GM19324 (cell line): ENCODE results near the gene SLC20A1.
"Not testable (repeated sequence)": the region's sequence is repeated elsewhere in the genome, so short reads cannot be mapped to it uniquely, and the experiment has no call there.

Experiments
- ATAC-seq: cut with Tn5 transposase; IDR thresholded peaks from one replicate; pipeline ENCODE4 v1.9.1; 2021; ENCODE audit warnings: mild to moderate bottlenecking, moderate library complexity; ENCODE audit not compliant: unreplicated experiment, low FRiP score

SLC20A1 gene

DNA sequence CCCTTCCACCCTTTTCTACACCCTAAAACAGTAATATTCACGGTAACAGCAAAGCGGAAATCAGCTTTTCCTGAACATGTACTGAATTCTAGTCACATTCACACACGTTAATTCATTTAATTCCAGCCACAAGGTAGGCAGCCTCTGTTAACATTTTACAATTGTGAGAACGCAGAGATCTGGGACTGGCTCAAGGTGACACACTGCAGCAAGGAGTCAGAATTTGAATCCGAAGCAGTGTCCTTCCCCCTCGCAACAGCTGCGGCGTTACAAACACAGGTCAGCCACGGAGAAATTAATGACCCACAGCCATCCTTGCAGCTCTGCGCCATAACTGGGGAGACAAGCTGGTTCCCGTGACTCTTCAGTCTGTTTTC, 818 bp upstream of the SLC20A1 start:
- ATAC-seq: no peak

DNA sequence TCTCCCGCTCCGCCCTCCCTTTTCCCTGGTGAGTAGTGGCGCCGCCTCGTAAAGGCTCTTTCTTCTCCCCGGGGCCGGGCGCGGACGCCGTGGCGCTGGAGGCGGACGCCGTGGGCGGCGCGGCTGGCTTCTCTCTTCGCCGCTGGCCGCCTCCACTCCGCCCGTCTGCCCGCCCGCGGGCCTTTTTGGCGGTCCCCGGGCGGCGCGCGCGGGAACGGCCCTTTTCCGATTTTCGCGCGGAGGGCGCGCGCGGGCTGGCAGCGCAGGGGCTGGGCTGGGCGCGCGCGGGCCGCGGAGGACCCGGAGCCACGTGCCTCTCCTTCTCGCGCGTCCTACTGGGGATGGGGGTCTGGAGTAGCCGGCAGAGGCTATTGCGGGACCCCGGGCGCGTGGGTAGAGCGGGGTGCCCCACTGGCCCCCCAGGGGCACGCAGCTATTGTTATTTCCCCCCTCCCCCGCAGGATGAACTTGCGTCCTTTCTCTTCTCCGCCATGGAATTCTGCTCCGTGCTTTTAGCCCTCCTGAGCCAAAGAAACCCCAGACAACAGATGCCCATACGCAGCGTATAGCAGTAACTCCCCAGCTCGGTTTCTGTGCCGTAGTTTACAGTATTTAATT, 472 bp downstream of the SLC20A1 start:
- no peak for ATAC-seq

DNA sequence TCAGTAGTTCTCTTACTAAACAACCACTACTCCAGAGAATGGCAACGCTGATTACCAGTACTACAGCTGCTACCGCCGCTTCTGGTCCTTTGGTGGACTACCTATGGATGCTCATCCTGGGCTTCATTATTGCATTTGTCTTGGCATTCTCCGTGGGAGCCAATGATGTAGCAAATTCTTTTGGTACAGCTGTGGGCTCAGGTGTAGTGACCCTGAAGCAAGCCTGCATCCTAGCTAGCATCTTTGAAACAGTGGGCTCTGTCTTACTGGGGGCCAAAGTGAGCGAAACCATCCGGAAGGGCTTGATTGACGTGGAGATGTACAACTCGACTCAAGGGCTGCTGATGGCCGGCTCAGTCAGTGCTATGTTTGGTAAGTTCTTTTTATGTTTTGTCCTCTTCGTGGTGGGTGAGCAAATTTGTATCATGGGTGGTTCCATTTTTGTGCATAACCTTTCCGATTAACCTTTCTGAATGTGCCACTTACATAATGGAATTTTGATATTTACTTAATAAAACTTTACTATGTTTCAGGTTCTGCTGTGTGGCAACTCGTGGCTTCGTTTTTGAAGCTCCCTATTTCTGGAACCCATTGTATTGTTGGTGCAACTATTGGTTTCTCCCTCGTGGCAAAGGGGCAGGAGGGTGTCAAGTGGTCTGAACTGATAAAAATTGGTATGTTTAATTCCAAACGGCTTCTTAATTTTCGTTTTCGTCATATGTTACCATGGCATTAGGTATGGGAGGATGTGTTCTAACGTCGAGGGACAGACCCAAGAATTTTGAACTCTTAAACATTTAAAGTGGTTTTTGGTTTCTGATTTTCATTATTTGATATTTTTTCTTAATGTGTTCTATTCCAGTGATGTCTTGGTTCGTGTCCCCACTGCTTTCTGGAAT, 1.3 kb downstream of the SLC20A1 start:
- ATAC-seq: no peak

DNA sequence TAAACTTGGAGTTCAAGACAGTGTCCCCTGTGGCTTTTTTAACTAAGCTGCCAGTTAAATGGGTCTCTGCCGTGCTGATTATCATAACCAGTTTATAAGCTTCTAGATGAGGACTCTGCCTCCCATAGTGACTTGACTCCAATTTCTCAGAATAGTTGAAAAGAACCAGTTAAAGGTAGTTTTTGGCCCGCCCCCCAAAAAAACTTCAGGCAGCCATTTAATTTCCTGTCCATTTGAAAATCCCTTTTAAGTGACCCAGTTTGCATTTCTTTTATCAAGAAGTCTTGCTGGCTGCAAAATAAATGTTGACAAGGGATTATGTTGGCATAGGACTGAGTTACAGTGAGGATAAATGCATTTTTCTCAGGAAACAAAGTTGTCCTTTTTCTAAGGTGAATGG, 2.3 kb downstream of the SLC20A1 start:
- no peak for ATAC-seq

DNA sequence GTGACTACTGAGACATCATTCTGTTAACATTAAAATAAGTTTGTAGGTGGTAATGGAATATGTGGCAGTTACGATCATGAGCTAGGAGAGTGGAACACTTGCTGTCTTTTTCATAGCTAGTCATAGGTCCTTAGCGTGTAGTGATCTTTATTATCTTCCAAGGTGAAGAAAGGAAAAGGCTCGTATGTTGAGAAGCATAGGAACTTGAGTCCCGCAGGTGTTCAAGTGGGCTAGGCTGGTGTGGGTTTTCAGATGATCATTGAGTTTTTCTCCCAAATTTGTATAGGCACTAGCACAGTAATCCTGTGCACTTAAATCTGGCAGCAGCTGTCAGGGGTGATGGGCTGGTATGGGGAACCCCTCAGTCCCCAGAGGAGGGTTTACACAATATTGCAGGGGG, 10.9 kb downstream of the SLC20A1 start:
- no peak for ATAC-seq

DNA sequence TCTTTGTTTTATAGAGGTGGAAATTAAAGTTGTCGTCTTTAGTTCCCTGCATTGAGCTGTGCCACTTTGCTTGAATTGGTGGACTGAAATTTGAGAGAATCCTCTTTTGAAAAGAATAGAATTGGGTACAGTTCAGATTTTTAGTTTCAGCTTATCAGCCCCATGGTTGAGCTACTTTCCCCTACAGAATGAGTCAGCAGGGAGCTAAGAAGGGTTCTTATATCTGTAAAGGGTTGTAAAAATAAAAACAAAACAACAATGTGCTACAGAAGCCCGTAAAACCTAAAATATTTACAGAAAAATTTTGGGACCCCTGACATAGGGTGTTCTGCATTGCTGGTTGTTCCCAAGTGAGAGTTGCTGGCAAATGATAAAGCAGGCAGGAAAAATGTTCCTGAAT, 12.6 kb downstream of the SLC20A1 start:
- no peak for ATAC-seq

DNA sequence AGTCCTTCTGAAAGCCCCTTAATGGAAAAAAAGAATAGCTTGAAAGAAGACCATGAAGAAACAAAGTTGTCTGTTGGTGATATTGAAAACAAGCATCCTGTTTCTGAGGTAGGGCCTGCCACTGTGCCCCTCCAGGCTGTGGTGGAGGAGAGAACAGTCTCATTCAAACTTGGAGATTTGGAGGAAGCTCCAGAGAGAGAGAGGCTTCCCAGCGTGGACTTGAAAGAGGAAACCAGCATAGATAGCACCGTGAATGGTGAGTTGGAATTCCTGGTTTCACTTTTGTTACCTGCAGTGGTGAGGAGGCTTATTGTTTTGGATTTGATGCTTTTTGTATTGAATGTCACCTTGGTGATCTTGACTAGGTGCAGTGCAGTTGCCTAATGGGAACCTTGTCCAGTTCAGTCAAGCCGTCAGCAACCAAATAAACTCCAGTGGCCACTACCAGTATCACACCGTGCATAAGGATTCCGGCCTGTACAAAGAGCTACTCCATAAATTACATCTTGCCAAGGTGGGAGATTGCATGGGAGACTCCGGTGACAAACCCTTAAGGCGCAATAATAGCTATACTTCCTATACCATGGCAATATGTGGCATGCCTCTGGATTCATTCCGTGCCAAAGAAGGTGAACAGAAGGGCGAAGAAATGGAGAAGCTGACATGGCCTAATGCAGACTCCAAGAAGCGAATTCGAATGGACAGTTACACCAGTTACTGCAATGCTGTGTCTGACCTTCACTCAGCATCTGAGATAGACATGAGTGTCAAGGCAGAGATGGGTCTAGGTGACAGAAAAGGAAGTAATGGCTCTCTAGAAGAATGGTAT, 13.3 kb downstream of the SLC20A1 start:
- no peak for ATAC-seq

DNA sequence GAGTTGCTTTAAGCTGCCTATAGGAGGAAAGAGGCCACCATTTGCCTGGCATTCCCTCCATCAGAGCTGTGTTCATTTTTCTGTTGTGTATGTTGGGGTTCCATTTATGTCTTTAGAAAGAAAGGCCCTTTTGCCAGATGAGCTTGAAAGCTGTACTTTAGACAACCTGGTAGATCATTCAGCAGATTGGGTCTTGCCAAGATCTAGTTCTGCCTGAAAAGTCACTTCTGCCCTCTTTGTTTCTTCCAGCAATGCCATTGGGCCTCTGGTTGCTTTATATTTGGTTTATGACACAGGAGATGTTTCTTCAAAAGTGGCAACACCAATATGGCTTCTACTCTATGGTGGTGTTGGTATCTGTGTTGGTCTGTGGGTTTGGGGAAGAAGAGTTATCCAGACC, 14.4 kb downstream of the SLC20A1 start:
- no peak for ATAC-seq

DNA sequence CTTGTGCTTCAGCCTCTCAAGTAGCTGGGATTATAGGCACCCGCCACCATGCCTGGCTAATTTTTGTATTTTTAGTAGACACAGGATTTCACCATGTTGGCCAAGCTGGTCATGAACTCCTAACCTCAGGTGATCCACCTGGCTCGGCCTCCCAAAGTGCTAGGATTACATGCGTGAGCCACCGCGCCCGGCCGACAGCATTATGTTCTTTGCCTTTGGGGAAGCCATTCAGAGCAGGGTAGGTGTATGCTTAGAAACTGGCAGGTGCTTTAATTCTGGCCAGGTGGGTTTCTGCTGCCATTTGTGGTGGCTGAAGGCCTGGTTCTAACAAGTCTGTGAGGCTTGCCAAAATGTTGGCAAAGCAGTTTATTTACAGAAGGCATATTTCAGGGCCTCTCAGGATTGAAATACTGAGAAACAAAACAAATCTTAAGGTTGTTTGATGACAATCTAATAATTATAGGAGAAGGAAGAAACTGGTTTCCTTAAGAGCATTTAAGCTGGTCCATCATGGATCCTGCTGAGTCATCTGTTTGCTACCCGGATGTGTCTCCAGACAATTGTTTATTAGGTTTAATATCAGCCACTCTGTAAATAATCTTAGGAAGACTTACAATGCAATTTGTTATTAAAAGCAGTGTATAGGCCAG, 16.0 kb downstream of the SLC20A1 start:
- ATAC-seq: no peak

DNA sequence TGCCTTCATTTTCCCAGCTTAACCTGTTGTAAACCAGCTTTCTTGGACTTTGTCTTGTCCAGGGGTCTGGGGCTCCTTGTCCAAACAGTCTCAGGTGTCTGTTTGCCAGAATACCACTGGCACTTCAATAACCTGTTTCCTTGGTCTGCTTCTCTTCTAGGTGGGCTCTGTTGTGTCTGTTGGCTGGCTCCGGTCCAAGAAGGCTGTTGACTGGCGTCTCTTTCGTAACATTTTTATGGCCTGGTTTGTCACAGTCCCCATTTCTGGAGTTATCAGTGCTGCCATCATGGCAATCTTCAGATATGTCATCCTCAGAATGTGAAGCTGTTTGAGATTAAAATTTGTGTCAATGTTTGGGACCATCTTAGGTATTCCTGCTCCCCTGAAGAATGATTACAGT, 17.0 kb downstream of the SLC20A1 start:
- ATAC-seq: no peak

DNA sequence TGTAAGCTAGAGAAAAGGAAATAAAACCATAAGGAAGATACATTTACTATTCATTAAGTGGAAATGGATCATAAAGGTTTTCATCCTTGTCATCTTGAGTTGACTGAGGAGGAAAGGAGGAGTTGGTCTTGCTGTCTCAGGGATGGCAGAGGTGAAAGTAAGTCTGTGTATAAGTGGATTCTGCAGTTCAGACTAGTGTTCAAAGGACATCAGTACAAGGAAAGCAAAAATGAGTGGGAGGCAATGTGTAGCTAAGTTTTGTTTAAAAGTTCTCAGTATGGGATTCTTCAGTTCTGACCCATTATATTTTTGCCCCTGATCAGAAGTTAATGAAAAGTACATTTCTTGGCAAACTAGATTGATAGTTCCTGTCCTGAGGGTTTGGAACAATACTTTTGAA, 18.9 kb downstream of the SLC20A1 start:
- ATAC-seq: no peak

DNA sequence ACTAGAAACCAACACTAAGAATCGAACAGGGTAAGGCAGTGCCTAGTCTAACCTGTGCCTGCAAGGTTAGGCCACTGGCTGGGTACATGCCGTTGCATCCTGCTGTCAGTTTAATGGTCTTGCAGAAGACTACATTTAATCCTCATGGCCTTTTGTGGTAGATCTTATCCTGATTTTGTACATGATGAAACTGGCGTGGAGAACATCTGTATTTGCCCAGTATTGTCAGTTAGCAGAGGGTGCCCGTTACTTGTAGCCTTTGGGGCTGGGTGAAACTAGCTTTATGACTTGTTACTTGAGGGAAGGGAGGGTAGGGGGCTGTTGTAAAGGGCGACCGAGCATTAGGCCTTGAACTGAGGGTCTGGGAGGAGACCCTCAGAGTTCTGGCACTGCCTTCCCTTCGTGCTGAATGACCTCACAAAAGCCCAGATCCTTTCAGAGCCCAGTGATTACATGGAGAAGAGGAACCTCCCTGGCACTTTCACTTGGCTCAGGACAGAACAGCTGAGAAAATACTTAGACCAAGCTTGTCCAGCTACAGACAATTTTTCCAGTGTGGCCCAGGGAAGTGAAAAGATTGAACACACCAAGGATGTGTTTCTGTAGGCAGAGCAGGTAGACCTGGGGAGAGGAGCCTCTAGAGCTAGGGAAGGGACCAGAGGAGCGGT, 19.5 kb downstream of the SLC20A1 start:
- ATAC-seq: no peak

DNA sequence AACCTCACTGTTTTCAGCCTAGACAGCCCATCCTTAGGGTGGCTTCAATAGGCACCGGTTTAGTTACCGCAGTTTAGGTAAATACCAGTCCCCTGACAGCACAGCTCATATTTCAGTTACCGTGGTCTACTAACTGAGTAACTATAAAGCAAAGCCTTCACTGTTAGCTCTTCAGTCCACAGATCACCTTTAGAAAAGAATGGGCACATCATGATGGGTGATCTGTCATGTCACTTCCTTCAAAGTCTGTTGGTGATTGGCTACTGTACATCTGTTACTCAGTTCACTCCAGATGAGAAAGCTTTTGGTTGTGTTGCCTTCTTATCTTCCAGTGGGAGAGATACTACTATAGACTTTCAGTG, 21.0 kb downstream of the SLC20A1 start:
- ATAC-seq: no peak

DNA sequence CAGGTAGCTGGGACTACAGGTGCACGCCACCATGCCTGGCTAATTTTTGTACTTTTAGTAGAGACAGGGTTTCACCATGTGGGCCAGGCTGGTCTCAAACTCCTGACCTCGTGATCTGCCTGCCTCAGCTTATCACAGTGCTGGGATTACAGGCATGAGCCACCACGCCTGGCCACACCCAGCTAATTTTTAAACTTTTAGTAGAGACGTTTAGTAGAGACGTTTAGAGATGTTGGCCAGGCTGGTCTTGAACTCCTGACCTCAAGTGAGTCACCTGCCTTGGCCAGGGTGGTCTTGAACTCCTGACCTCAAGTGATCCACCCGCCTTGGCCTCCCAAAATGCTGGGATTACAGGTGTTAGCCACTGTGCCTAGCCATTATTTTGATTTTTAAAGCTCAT, 21.8 kb downstream of the SLC20A1 start:
- not testable (repeated sequence) for ATAC-seq

DNA sequence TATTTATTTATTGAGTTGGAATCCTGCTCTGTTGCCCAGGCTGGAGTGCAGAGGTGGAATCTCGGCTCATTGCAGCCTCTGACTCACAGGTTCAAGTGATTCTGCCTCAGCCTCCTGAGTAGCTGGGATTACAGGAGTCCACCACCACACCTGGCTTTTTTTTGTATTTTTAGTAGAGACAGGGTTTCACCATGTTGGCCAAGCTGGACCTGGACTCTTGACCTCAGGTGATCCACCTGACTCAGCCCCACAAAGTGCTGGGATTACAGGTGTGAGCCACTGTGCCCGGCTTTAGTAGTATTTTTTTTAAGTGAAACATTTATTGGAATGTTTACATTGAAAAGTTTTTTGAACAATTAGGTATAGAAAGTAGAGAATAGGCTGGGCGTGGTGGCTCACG, 23.9 kb downstream of the SLC20A1 start:
- no peak for ATAC-seq

DNA sequence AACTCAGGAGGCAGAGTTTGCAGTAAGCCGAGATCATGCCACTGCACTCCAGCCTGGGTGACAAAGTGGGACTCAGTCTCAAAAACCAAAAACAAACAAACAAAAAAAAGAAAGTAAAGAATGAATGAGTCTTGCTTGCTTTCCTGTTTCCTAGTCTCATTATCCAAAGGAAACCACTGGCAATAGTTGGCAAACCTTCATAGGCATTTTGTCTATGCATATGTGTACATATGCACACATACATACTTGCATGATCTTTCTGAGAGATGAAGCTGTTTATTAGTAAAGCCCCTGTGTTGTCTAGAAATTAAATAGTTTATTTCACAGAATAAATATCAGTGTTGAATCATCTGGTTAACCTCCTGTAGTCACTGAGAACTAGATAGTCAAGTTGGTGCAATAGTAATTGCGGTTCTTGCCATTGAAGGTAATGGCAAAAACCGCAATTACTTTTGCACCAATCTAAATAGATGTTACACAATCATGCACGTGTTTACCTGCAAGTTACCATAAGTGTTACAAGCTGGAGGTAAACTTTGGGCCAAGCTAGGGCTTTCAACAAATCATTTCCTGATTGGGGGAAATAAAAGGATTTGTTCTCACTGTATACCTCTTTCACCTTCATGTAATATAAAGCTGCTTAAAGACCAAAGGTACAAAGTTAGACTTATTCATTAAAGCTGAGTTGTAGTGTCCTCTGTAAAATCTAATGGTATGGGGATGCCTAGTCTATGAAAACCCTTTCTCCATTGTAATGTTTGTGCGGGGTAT, 24.7 kb downstream of the SLC20A1 start:
- ATAC-seq: no peak

DNA sequence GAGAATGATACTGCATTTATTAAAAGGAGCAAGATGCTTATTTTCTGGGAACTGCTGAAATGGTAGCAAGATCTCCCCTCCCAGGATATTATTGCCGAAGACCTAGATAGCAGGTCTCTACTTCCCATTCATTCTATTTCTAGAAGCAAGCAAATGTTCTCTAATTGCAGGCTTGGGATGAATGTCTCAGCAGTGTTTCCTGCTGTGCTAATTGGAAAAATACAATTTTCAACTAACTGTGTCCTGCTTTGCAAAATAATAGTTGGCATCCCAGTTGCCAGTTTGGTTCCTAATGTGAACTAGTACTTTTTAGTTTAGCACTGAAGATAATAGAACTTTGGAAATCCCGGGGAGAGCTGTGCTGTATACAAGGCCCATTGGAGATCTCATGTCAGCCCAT, 26.1 kb downstream of the SLC20A1 start:
- ATAC-seq: no peak

DNA sequence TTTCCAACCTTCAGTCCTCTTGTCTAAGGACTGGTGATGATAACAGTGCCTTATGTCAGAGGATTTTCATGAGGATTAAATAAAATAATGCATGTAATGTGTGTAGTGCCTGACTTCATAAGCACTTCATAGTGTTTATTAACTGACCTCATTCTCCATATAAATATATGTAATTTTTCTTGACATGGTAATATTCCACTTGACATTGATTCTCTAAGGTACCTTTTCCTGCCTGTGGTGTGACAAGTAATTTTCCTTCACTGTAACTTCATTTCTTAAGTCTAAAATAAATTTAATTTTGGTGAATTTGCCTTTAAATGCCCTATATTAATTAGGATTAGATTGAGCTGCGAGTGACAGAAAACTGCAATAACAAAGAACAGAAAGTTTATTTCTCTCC, 27.3 kb downstream of the SLC20A1 start:
- ATAC-seq: no peak

DNA sequence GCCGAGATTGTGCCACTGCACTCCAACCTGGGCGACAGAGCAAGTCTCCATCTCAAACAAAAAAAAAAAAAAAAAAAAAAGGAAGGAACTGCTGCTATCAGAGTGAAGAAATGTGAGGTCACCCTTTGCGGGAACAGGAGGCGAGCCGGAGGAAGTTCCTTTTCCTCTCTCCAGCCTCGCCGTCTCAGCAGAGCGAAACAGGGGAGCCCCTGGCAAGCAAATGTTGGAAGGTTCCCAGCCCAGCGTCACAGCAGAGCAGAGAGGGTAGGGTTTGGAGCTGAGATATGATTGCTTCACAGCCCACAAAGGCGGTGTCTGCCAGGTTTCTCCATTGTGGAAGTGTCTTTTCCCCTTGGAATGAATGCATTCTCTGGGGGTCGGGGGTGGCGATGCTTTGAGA, 28.5 kb downstream of the SLC20A1 start:
- ATAC-seq: no peak

DNA sequence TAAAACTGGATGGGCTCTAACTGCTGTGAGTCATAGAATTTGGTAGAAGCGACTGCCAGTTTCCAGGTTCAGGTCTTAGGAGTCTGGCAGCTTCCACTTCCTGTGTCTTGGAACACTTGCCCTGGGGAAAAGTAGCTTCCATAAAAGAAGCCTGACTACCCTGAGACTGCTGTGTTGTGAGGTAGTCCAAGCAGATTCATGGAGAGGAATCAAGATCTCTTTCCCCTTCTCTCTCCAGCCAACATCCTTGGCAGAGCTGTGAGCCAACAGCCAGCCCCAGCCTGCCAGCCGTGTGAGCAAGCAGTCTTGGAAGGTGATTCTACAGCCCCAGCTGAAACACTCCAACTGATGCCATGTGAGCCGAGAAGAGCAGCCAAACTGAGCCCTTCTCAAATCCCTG, 33.7 kb downstream of the SLC20A1 start:
- no peak for ATAC-seq
